HPDE6-E6E7 (cell line): Measurements from ENCODE around the gene PRXL2B.
A peak's percentile ranks its signal among the peaks of the same experiment; 100 is the strongest.
"Not testable (repeated sequence)": the region's sequence is repeated elsewhere in the genome, so short reads cannot be mapped to it uniquely, and the experiment has no call there.

ENCODE experiments used
- DNase-seq: peaks from one replicate; pipeline ENCODE4 v3.0.0; 2011; ENCODE audit warnings: missing footprints; ENCODE audit errors: extremely low spot score

PRXL2B gene

DNA sequence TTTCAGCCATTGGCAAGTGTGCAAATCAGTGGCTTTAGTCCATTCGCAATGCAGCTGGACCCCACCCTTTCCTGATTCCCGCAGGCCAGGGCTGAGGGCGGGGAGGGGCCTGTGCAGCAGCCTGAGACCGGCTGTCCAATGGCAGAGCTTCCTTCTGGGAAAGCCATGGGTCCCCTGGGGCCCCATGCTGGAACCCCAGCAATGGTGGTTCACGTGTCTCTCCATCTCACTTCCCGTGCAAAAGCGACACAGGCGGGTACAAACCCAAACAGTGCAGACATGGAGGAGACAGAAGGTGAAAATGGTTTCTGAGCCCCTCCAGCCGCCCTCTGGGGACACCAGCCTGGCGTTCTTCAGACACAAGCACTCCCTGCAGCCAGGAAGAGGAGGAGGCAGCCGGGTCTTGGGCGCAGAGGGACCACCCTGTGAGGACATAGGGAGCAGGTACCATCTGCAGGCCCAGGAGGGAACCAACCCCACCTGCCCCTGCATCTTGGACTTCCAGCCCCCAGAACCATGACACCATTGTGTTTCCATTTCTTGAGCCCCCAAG lies 36.2 kb upstream of the PRXL2B start:
- not testable (repeated sequence) for DNase-seq

DNA sequence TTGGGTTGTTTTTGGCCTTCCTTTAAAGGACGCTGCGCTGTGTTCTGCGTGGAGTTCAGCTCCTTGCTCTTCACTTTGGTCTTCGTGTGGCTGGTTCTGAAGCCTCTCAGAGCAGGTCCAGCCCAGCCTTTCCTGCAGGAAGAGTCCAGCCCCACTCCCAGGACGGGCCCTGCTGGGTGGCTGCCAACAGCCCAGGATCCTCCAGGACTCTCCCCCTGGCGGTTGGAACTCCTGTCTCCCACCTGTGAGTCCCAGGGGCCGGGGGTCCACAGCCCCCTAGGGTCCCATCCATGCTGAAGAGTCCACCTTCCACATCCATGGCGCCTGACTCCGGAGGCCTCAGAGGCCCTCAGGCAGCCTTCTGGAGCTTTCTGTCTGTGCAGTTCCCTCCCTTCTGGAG lies 35.0 kb upstream of the PRXL2B start:
- DNase-seq = not testable (repeated sequence)

DNA sequence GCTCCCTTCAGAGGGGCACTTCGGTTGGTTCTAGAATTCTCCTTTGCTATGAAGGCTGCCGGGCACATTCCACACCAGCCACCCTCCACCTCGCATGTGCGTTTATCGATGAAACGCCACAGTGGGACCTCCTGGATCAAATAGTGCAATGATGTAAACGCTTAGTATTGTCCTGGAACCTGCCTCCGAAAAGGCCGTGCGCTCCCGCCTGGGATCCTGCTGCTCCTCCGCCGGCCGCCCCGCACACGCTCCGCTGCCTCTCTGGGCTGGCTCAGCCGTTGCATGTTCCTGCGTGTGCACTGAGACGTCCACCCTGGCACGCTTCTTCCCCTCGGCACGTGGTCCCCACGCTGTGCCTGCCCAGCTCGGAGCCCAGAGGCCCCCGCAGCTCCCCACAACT lies 34.4 kb upstream of the PRXL2B start:
- DNase-seq = no peak

DNA sequence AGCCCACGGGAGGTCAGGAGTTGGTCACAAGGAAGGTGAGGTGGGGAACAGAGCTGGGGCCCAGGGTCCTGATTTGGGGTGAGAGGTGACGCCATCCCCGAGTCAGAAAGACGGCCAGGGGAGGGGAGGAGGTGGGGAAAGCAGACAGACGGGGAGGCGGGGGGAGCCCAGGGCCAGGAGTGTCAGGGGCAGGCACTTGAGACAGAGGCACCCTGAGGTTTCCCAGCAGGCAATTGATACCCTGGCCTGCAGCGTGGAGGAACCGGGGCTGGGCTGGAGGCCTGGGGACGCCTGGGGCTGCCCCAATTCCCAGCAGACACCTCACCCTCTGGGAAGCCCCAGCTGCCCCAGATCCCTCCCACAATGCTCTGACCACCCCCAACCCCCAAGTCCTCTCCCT lies 33.5 kb upstream of the PRXL2B start:
- DNase-seq = not testable (repeated sequence)

DNA sequence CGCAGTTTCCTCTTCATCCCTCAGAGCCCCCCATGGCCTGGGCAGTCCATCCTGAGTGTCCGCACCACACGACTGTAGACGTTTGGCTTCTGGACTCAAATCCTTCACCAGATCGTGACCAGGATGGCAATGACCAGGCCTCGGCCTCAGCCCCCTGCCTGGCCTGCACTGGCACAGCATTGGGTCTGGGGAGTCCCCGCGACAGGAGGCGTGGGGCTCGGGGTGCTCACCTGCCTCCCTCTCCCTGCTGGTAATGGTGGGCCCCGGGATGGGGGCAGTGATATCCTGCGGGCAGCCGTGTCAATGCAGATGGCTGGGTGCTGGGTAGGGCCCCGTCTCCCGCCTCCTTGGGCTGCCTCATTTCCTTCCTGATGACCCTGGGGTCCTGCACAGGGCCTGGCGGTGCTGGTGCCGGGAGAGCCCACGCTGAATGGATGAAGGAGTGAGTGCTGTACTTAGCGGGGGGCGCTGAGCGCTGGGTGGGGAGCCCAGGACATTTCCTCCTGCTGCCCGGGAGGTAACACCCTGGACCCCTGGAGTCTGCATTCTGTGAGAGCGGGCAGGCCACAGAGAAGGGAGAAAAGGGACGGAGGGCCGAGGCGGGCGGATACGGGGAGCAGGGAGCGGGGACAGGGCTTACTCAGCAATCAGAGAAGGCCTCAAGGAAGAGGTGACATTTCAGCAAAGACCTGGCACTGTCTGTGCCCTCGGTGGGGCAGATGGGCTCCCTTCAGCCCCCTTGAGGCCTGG lies 32.5 kb upstream of the PRXL2B start:
- DNase-seq = no peak

DNA sequence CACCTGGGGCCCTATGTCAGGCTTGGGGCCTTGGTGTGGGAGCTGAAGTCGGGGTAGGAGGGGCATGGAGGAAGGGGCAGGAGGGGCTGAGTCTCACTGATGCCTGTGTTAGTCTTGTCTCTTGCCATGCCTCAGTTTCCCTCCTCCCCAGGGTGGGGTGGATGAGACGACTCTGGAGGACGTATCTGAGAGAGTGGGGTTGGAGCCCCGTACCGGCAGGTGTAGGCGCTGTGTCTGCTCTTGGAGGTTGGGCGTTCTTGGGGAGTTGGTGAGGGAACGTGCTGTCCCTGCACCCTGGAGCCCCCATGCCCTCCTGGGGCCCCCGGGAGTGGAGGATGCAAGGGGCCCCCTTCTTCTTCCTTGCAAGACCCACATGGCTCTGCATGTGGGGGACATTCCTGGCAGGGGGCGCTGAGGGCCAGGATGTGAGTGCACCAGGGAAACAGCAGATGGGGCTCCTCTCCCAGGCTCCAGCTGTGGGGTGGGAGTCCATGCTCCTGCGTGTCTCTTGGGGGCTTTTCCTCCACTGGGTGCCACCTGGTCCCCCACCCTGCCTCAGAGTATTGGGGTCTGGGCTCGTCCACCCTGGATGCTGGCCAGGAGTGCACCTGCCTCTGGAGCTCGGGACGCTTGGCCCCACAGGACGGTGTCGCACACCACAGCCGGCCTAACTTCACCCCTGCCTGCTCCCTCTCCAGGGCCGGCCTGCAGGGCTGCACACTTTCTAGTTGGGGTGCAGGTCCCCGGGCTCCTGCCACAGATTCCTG lies 31.8 kb upstream of the PRXL2B start:
- no peak for DNase-seq

DNA sequence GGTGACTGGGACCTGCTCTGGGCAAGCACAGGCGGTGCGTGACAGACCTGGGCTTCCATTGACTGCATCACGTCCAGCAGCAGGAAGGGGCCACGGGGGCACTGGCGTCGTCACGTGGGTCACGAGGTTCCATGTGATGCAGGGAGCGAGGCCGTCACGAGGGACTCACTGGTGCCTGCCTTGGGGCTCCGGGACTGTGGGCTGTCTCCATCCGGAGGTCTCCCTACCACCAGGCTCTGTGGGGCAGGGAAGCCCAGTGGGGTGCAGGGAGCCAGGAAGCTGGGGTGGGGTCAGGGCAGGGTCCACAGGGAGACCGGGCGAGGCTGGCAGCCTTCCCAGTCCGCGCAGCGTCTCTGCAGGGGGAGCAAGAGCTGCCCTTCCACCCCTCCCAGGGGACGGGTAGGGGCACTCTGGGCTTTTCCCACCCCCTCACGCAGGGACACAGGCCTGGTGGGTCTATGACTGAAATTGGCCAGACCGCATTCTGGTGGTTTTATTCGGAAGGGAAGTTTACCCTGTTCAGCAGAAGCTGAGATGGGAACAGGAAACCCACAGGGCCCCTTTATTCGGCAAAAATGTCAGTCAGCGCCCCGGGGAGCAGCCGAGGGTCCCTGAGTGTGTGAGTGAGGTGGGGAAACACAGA lies 30.8 kb upstream of the PRXL2B start:
- DNase-seq = no peak

DNA sequence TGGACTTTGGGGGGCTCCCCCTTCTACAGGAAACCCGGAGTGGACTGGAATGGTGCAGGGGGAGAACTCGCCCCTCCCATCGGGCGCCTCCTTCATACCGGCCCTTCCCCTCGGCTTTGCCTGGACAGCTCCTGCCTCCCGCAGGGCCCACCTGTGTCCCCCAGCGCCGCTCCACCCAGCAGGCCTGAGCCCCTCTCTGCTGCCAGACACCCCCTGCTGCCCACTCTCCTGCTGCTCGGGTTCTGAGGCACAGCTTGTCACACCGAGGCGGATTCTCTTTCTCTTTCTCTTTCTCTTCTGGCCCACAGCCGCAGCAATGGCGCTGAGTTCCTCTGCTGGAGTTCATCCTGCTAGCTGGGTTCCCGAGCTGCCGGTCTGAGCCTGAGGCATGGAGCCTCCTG lies 30.3 kb upstream of the PRXL2B start, which contains the start of gene TNFRSF14:
TNFRSF14 (plus strand) TSS at position 95 of the 401 bp plus-strand sequence; CDS start at position 389, 294 bp downstream.
- DNase-seq = peak; percentile 74

DNA sequence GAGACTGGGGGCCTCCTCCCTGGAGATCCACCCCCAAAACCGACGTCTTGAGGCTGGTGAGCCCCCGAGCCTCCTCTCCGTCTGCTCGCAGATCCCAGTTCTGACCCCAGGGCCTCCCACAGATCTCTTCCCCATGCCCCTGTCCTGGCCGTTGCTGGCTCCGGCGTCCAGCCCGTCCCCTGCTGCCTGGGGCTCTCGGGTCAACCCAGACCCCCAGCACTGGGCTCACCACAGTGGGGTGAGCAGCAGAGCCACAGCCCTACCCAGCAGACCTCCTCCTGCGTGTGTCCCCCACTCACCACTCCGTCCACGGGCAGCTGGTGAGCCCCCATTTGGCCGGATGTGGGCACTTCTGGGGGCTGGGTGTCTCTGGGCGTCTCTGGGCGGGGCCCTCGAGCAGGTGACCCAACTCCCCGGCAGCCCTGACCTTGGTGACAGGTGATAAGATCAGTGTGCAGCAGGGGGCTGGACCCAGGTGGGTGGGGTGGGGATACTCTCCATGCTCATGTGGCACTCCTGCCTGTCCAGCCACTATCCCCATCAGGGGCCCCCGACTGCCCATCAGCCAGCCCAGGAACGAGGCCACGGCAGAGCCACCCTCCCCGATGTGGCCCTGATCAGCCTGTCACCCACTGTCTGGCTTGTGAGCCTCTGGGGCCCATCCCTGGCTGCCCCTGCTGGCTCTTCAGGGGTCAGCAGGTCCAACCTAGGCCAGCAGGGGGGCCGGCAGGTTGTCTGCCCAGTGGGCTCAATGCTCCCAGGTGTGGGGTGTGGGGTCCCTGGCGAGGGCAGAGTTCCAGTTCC lies 29.7 kb upstream of the PRXL2B start:
- DNase-seq = no peak

DNA sequence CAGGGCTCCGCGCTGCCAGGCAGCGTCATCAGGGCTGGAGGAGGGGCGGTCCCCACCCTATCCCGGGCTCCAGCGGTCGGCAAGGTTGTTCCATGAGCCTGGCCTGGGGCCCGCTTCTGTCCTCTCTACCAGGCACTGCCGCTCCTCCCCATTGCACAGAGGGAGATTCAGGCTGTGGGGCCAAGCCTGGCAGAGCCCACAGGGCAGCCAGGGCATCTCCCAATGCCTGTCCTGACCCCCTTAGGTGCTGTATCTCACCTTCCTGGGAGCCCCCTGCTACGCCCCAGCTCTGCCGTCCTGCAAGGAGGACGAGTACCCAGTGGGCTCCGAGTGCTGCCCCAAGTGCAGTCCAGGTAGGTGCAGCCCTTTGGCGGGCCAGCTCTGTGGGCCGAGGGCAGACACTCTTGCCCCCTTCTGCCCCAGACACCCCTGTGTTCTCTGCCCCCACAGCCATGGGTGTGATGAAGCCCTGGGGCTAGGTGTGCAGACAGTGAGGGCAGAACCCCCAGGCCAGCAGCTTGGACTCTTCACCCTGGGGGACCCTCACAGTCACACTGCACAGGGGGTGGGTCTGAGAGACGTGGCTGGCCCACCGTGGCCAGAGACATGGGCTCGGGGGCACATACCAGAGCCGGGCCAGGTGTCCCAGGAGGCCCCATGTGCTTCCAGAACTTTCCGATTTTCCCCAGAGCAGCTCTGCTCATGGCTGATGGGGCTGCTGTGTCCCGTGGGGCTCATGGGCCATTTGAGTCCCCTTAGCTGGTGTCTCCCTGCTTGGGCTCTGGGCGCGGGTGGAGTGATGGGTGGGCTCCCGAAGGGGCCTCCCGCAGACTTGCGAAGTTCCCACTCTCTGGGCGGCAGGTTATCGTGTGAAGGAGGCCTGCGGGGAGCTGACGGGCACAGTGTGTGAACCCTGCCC lies 28.8 kb upstream of the PRXL2B start:
- DNase-seq = no peak

DNA sequence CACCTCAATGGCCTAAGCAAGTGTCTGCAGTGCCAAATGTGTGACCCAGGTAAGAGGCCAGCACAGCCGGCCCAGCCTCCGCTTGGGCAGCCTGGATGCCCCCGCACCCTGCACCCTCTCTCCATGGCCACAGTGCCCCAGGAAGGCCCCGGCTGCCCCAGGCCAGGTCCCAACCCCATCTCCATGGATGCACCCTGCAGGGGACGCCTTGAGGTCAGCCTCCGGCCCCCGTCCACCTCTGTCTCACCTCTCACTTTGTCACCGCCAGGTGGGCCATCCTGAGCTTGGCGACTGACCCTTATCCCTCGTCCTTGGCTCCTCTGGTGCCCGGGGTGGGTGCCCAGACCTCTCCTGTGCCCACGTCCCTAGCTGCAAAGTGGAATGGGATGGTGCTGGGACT lies 28.2 kb upstream of the PRXL2B start:
- no peak for DNase-seq

DNA sequence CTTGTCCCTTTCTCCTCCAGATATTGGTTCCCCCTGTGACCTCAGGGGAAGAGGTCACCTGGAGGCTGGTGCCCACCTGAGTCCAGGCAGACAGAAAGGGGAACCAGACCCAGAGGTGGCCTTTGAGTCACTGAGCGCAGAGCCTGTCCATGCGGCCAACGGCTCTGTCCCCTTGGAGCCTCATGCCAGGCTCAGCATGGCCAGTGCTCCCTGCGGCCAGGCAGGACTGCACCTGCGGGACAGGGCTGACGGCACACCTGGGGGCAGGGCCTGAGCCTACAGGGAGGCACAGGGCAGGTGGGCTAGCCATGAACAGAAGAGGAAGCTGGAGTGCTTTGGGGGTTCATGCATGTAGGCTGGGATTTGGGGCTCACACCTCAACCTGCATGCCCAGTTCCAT lies 27.7 kb upstream of the PRXL2B start:
- no peak for DNase-seq

DNA sequence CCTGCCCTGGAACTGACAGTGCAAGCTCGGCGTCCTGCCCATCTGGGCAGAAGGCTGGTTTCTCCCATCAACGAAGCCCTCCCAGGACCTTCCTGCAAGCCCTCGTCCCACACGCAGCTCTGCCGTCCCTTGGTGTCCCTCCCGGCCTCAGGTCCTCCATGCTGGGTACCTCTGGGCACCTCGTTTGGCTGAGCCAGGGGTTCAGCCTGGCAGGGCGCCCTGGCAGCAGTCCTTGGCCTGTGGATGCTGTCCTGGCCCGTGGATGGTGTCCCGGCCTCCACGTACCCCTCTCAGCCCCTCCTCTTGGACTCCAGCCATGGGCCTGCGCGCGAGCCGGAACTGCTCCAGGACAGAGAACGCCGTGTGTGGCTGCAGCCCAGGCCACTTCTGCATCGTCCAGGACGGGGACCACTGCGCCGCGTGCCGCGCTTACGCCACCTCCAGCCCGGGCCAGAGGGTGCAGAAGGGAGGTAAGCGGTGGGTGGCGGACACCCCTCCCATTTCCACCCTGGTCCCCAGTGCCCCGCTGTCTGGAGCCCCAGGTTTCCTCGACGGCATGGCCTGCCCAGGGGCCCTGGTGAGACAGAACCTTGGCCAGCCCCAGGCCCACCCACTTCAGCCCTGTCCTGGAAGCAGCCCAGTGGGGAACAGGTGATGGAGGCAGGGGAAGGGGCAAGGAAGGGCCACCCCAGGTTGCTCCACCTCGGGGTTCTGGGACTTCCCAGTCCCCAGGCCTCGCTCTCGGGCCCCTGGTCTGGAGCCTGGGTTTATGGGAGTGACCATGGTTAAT lies 26.9 kb upstream of the PRXL2B start:
- no peak for DNase-seq

DNA sequence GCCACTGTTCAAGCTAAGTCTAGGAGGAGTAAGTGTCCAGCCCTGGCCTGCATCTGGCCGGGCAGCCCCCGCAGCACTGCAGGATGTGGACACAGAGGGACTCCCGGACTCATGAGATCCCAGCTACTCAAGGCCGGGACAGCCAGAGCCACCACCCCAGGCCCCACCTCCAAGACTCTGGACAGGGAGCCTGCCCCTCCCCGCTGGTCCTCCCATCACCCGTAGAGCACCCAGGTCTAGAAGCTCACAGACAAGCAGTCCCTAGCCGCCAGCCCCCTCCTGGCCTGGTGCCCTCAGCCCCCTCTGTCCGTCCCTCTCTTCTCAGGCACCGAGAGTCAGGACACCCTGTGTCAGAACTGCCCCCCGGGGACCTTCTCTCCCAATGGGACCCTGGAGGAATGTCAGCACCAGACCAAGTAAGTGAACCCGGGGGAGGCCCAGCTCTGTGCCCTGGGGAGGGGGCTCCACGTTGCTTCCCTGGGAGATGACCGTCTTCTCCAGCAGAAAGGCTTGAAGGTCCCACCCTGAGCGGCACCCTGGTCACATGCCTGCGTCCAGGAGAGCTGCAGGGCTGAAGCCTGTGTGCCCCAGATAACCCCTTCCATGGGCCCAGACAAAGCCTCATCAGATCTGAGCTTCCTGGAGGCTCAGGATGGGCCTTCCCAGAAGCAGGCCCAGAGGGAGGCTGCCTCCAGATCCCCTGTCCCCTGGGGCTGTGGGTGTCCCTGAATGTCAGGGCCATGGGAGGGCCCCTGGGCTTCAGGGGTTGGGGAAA lies 26.1 kb upstream of the PRXL2B start:
- no peak for DNase-seq

DNA sequence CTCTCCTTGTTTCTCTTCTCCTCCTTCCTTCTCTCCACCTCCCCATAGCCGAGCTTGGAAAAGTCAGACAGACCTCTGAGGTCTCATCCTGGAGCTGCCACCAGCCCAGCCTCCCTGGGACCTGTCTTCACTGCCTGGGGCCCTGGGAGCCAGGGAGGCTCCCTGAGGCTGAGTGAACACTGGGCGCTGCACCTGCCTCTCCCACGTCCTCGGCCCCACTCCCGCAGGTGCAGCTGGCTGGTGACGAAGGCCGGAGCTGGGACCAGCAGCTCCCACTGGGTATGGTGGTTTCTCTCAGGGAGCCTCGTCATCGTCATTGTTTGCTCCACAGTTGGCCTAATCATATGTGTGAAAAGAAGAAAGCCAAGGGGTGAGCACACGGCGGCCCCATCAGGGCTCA lies 25.1 kb upstream of the PRXL2B start:
- DNase-seq = no peak

DNA sequence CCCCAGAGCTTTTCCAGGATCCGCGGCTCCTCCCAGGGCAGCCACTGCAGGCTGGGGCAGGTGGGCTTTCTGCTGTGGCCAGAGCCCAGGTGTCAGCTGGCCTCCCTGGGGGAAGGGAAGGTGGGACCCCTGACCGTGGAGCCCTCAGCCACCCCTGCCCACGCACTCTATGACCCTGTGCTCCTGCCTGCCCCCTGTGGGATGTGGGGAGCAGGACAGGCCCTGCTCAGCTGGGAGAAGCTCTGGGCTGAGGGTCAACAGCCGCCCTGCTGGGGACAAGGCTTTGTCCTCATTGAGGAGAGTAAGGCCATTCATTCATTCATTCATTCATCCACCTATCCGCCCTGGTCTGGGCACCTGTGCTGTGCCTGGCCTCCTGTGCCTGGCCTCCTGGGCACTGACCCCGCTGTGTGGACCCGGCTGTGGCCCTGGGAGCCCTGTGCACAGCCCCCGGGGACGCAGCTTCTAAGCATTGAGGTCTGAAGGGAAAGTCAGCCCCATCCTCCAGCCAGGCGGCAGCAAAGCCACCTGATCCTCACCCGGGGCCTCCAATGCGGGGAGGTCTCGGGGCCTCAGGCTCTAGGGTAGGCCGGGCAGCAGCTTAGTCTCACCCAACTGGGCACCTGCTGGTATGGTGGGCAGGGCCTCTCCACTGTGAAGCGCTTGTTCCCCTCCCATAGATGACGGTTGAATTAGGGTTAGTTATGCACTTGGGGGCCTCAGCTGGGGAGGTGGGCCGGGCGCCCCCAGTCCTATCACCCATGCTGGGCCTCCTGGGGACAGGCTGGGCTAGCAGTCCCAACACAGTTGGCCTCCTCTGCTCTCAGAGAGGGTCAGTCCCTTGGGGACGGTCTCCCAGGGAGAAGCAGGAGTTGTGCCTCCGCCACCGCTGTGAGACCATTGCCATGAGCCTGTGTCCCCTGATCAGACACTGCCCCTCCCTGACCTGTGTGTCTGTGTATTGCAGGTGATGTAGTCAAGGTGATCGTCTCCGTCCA lies 24.4 kb upstream of the PRXL2B start:
- no peak for DNase-seq

DNA sequence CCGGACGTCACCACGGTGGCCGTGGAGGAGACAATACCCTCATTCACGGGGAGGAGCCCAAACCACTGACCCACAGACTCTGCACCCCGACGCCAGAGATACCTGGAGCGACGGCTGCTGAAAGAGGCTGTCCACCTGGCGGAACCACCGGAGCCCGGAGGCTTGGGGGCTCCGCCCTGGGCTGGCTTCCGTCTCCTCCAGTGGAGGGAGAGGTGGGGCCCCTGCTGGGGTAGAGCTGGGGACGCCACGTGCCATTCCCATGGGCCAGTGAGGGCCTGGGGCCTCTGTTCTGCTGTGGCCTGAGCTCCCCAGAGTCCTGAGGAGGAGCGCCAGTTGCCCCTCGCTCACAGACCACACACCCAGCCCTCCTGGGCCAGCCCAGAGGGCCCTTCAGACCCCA lies 23.4 kb upstream of the PRXL2B start:
- DNase-seq = no peak
